PC-9 (cell line): ENCODE results near the gene ANO1.
"Not testable (repeated sequence)": the region's sequence is repeated elsewhere in the genome, so short reads cannot be mapped to it uniquely, and the experiment has no call there.

Source experiments
- CTCF ChIP-seq: fragments of 200-600 bp; sonication (generic); conservative IDR thresholded peaks from 2 replicates; pipeline ENCODE4 v1.6.1; 2017; ENCODE audit warnings: mixed run types, antibody characterized with exemption, mild to moderate bottlenecking, moderate library complexity
- EZH2 ChIP-seq: fragments of 200-600 bp; sonication (generic); IDR thresholded peaks from 2 replicates; pipeline ENCODE4 v1.8.0; 2017; ENCODE audit warnings: antibody characterized with exemption, low read depth

GRCh38 chr11:70218076-70218475, 140.0 kb downstream of the ANO1 start:
- not testable (repeated sequence) for TF ChIP-seq CTCF, EZH2
